Measurements from ENCODE around the gene CIDEC. TPM values are rescaled to one million over a fixed set of nuclear protein-coding genes. Genes with fewer than 3 reads are reported as not detected.

CIDEC gene
- total RNA-seq, 2 experiments from 2014 or later = not detected

DNA sequence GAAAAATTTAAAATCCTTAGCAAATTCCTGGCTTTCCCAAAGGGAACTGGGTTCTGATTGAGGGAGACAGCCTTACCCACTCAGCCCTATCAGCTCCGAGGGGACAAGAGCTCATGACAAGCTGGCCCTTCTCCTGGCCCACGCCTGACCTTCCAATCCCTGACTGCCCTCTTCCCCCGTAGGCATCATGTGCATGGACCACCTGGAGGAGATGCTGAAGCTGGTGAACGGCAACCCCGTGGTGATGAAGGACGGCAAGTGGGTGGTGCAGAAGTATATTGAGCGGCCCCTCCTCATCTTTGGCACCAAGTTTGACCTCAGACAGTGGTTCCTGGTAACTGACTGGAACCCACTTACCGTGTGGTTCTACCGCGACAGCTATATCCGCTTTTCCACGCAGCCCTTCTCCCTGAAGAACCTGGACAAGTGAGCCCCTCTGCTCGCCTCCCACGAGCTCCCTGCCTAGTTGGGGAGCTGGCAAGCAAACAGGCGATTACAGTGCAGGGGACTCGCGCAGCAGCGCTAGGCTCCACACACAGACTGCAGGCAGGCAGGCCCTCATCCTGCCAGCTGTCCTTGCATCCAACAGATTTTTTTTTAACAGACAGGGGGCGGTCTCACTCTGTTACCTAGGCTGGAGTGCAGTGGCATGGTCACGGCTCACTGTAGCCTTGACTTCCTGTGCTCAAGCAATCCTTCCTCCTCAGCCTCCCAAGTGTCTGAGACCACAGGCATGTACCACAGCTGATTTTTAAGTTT is 53.1 kb downstream of the CIDEC start:
- Mint-ChIP-seq H3K9me3 (no peaks in the 10 kb centered on the region), H3K27me3 (no peaks in the 10 kb centered on the region), H3K4me1 (peaks cover 12% of the 10 kb centered on the region), H3K36me3 (ENCODE audit: low read depth) (peaks cover 6% of the 10 kb centered on the region), H3K27ac (no peak overlapping the region), H3K4me3 (no peak overlapping the region)
- ChIA-PET CTCF (interaction anchor here (0.5 to 1.4 kb wide), 10 partner anchors 9 to 855 kb away, joined by 3 to 7 read pairs (median 3); no protein-coding TSS in a partner anchor), POLR2A (no interaction called here)
- DNase-seq = peak; percentile 47

DNA sequence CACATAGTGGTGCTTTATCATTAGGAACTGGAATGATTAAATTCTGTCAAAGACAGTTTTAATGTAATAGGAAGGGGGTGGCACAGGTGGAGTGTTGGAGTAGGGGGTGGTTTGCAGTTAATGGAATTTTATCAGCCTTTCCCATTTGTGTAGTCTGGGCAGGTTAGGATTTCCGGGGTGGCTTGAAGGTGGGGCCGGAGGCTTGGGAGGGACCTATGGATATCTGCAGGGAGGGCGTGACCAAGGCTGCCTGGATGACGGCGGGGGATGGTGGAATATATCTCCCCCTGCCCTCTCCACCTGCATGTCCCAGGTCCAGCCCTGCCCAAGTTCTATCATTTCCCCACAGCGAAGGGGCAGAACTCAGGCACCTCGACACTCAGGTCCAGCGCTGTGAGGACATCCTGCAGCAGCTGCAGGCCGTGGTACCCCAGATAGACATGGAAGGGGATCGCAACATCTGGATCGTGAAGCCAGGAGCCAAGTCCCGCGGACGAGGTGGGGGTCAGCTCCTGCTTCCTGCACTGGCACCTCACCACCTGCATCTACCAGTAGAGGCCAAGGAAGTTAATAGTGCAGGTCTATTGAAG is 54.5 kb downstream of the CIDEC start:
- CTCF ChIA-PET = interaction anchor here (0.5 to 0.6 kb wide), 2 partner anchors 26 to 76 kb away, joined by 3 to 4 read pairs; no protein-coding TSS in a partner anchor
- peaks cover 6% of the 10 kb centered on the region for H3K4me1 Mint-ChIP-seq
- POLR2A ChIA-PET = no interaction called here
- H3K4me3 Mint-ChIP-seq = no peak overlapping the region
- no peaks in the 10 kb centered on the region for H3K9me3 Mint-ChIP-seq
- H3K27ac Mint-ChIP-seq = no peak overlapping the region
- H3K36me3 Mint-ChIP-seq (ENCODE audit: low read depth) = no peaks in the 10 kb centered on the region
- DNase-seq = no peak
- no peaks in the 10 kb centered on the region for H3K27me3 Mint-ChIP-seq

DNA sequence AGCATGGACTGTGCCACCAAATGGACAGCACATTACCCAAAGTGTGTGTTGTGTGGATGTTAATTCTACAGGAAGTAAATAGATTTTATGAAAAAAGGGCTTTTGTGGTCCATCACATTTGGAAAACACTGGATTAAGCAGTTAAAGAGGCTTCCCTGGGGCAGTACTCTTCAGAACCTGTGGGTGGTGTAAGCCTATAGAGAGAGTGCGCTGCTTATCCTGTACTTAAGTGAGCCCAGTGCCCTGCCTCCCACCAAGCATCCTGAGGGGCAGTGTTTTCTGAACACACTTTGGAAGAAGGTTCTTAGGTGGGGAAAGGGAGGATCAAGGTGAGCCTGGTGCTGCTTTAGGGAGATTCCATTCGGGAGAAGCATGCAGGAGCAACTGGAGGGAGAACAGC is 59.1 kb downstream of the CIDEC start:
- DNase-seq = no peak
- ChIA-PET POLR2A (interaction anchor here (0.6 kb wide), 1 partner anchor 121 kb away, joined by 6 read pairs; no protein-coding TSS in a partner anchor), CTCF (interaction anchor here (1.1 kb wide), 2 partner anchors 11 to 13 kb away, joined by 7 to 8 read pairs; no protein-coding TSS in a partner anchor)
- H3K9me3 Mint-ChIP-seq = no peaks in the 10 kb centered on the region
- no peak overlapping the region for H3K27ac Mint-ChIP-seq
- H3K36me3 Mint-ChIP-seq (ENCODE audit: low read depth) = peaks cover 8% of the 10 kb centered on the region
- no peaks in the 10 kb centered on the region for H3K27me3 Mint-ChIP-seq
- no peak overlapping the region for H3K4me3 Mint-ChIP-seq
- no peaks in the 10 kb centered on the region for H3K4me1 Mint-ChIP-seq

DNA sequence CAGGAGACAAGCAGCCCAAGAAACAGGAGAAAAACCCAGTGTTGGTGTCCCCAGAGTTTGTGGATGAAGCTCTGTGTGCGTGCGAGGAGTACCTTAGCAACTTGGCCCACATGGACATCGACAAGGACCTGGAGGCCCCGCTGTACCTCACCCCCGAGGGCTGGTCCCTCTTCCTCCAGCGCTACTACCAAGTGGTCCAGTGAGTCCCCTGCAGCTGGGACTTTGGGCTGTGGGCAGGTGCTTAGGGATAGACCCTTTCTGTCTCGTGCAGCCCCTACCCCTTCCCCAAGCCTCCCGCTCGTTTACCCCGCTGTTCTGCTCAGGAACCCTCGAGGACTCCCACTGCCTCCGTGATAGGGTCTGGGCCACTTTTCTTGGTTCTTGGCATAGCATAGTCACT is 59.5 kb downstream of the CIDEC start:
- no peaks in the 10 kb centered on the region for H3K9me3 Mint-ChIP-seq
- H3K27me3 Mint-ChIP-seq = no peaks in the 10 kb centered on the region
- ChIA-PET POLR2A (no interaction called here), CTCF (interaction anchor here (0.9 to 1.6 kb wide), 3 partner anchors 11 to 485 kb away, joined by 3 to 8 read pairs (median 4); no protein-coding TSS in a partner anchor)
- H3K27ac Mint-ChIP-seq = no peak overlapping the region
- no peak overlapping the region for H3K4me3 Mint-ChIP-seq
- H3K36me3 Mint-ChIP-seq (ENCODE audit: low read depth) = peaks cover 8% of the 10 kb centered on the region
- no peak for DNase-seq
- no peaks in the 10 kb centered on the region for H3K4me1 Mint-ChIP-seq

DNA sequence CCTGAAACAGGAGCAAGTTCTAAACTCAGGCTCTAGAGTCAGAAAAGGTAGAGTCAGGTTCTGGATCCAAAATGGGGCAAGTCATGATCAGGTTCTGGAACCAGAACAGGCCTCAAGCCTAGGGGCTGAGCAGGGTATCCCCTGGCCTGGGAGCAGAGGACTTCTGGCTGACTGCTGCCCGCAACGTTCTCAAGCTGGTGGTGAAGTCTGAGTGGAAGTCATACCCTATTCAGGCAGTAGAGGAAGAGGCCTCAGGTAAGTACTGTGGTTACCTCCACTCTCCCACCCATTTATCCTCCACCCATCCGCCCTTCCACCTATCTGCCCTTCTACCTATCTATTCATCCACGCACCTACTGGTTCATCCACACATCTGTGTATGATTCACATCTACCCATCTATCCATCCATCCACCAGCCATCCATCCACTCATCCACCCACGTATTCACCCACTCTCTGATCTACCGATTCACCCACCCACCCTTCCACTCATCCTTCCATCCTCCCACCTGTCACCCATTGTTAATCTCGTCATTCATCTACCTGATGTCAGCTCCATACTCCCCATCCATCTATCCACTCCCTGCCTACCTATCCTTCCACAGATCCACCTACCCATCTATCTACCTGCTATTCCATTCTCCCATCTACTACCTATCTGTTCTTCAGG is 61.3 kb downstream of the CIDEC start:
- H3K9me3 Mint-ChIP-seq = no peaks in the 10 kb centered on the region
- ChIA-PET POLR2A (interaction anchor here (0.7 kb wide), 1 partner anchor 12 kb away, joined by 3 read pairs; no protein-coding TSS in a partner anchor), CTCF (interaction anchor here (1.0 to 1.6 kb wide), 2 partner anchors 11 to 22 kb away, joined by 3 to 4 read pairs; no protein-coding TSS in a partner anchor)
- H3K4me3 Mint-ChIP-seq = no peak overlapping the region
- DNase-seq = no peak
- no peak overlapping the region for H3K27ac Mint-ChIP-seq
- peaks cover 8% of the 10 kb centered on the region for H3K36me3 Mint-ChIP-seq (ENCODE audit: low read depth)
- no peaks in the 10 kb centered on the region for H3K27me3 Mint-ChIP-seq
- H3K4me1 Mint-ChIP-seq = no peaks in the 10 kb centered on the region

DNA sequence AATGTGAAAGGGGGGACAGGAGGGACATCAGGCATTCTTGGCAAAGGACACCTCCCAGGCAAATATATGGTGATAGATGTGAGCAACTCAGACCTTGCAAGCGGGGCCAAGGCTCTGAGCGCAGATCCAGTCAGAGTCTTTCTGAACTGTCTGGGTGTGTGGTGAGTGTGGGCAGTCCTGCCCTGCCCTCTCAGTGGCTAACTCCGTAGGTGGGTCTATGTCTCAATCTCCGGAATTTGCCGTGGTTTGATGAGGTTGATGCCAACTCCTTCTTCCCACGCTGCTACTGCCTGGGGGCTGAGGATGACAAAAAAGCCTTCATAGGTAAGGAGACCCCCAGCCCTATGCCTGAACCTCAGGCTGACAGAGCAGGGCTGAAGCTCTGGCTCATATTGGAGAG is 62.6 kb downstream of the CIDEC start:
- Mint-ChIP-seq H3K27me3 (no peaks in the 10 kb centered on the region), H3K27ac (no peak overlapping the region), H3K4me3 (no peak overlapping the region), H3K9me3 (no peaks in the 10 kb centered on the region), H3K4me1 (no peaks in the 10 kb centered on the region), H3K36me3 (ENCODE audit: low read depth) (peaks cover 12% of the 10 kb centered on the region)
- ChIA-PET CTCF (no interaction called here), POLR2A (no interaction called here)
- no peak for DNase-seq

Other genes with a start within 250 kb of the CIDEC start
- 10 to 100 TPM; 50.2 to 51.5 TPM for gene MTMR14, start 230.7 kb downstream of the CIDEC start, total RNA-seq
- gene CPNE9, start 176.4 kb downstream of the CIDEC start, total RNA-seq = under 1 TPM in 1 of 2 experiments, not detected in 1; 0.25 TPM
- 10 to 100 TPM; 51.3 to 51.6 TPM for gene BRPF1, start 148.5 kb downstream of the CIDEC start, total RNA-seq
- gene OGG1, start 130.3 kb downstream of the CIDEC start, total RNA-seq = 10 to 100 TPM; 42.3 to 47.9 TPM
- 10 to 100 TPM; 18.8 to 19.0 TPM for gene CAMK1, start 110.3 kb downstream of the CIDEC start, total RNA-seq
- gene TADA3, start 87.8 kb downstream of the CIDEC start, total RNA-seq = 10 to 100 TPM; 77.6 to 82.3 TPM
- gene ARPC4, start 87.2 kb downstream of the CIDEC start, total RNA-seq = 100 to 1,000 TPM; 258 to 299 TPM
- gene TTLL3, start 70.0 kb downstream of the CIDEC start, total RNA-seq = 10 to 100 TPM; 51.1 to 55.3 TPM
- gene RPUSD3, start 36.2 kb downstream of the CIDEC start, total RNA-seq = 10 to 100 TPM; 49.8 to 49.9 TPM
- 10 to 100 TPM; 29.6 to 30.6 TPM for gene JAGN1, start 10.4 kb upstream of the CIDEC start, total RNA-seq
- 1 to 10 TPM; 1.5 to 2.7 TPM for gene IL17RE, start 22.6 kb upstream of the CIDEC start, total RNA-seq
- gene IL17RC, start 36.8 kb upstream of the CIDEC start, total RNA-seq = under 1 TPM; 0.32 to 0.52 TPM
- 10 to 100 TPM; 13.9 to 16.0 TPM for gene CRELD1, start 53.6 kb upstream of the CIDEC start, total RNA-seq
- gene PRRT3, start 72.2 kb upstream of the CIDEC start, total RNA-seq = 1 to 10 TPM; 4.8 to 5.5 TPM
- 10 to 100 TPM; 53.8 to 55.0 TPM for gene EMC3, start 106.6 kb upstream of the CIDEC start, total RNA-seq
- 10 to 100 TPM; 61.2 to 68.1 TPM for gene FANCD2, start 146.2 kb upstream of the CIDEC start, total RNA-seq
- not detected for gene FANCD2OS, start 228.0 kb upstream of the CIDEC start, total RNA-seq
- gene BRK1, start 235.4 kb upstream of the CIDEC start, total RNA-seq = 100 to 1,000 TPM; 115 to 128 TPM